NOMO-1 (cell line): Measurements from ENCODE around the gene CLINT1.

Experiments used
- DNase-seq, 2 experiments: peaks; one replicate each; lab custom pipeline; 2025; ENCODE audit not compliant: unreplicated experiment in 2 of 2; lab: John Stamatoyannopoulos, UW

CLINT1 gene

DNA sequence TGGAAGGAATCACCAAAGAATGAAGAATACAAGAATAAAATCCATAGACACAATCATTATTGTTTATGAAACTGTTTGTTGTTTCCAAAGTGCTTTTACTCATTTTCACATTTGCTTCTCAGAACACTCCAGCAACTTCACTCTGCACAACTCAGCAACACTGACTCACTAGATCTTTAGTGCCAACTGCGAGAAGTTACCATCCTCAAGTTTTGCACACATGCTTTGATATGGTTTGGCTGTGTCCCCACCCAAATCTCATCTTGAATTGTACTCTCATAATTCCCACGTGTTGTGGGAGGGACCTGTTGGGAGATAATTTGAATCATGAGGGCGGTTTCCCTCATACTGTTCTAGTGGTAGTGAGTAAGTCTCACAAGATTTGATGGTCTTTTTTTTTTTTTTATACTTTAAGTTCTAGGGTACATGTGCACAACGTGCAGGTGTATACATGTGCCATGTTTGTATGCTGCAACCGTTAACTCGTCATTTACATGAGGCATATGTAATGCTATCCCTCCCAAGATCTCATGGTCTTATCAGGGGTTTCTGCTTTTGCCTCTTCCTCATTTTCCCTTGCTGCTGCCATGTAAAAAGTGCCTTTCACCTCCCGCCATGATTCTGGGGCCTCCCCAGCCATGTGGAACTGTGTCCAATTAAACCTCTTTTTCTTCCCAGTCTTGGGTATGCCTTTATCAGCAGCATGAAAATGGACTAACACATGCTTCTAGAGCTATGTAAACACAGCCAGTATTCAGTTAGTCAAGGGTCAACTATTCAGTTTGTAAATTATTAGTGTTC lies 36.9 kb downstream of the CLINT1 start:
- DNase-seq = no peak

DNA sequence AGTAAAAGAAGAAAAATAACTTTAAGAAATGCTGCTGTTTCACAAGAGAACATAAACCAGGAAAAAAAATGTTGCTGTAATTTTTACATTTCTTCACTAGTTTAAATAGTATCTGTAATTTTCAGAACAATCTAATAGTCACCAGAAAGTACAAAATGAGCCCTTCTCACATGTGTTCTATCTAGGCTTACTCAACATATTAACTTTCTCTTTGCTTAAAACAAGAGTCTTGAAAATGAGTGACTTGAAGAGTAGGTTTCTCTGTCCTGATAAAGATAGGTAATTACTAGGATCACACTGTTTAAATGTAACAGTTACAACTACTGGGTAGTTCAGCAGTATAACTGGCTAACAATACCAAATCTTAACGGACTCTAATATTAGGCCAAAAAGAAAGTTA lies 37.5 kb downstream of the CLINT1 start:
- DNase-seq = no peak

DNA sequence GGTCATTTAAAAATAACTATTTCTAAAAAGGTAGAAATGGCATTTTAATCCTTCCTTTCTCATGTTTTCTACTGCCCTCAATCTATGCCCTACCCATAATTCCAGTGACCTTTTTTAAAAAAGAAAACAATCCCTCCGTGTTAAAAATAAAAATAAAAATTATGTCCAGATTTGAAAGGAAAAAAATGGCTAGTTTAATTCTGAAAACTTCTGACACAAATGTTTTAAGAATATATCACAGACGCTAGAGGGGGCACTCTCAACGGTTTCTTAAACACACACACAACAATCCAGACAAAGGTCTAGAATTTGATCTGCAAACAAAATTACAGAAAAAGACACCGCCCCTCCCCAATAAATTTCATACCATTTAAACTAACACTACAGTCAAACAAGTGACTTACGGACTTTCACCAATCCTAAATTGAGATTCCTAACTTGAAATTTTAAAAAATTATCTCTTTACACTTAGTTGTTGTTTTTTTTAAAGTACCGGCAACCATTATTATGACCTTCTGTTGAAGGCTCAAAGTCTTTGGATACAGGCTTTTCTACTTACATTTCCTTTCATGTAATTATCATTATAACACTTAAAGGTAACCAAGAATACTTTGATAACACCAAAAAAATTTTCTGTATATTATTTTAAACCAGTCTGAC lies 38.2 kb downstream of the CLINT1 start:
- peak in 1 of 2 experiments; percentile 15 for DNase-seq

DNA sequence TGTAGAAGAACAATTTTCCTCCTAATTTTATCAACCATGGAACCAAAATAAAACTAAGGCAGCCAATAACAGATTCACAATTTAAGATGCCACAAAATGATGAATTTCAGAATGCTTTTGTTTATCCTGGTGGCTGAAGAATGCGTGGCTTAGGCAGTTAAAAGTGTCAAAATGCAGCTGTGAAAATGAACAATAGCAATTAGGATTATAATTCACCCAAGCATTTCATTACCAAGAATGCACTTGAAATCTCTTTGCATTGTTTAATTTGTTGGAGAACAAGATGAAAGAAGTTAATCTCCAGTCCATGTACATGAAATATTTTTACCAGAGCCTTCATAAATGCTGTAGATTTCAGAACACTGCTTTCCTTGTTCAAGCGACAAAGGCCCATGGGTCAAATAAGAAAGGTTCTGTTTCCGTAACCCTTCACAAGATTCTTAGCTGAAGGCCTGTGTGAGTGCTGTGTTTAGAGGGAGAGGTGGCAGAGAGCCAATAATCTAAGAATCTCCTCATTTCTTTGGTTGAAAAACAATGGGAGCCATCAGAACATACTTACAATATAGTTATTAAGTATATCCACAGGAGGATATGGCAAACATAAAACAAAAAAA lies 39.3 kb downstream of the CLINT1 start:
- DNase-seq = no peak

DNA sequence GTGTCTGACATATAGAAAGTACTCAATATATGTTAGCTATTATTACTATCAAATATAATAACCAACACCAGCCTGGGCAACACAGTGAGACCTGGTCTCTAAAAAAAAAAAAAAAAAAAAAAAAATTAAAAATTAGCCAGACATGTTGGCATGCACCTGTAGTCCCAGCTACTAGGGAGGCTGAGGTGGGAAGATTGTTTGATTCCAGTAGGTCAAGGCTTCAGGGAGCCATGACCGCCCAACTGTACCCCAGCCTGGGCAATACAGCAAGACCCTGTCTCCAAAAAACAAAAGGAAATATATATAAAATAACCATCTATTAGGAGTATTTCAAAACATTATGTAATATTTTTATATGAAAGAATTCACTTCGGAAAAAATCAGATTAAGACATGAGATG lies 40.6 kb downstream of the CLINT1 start:
- no peak for DNase-seq

DNA sequence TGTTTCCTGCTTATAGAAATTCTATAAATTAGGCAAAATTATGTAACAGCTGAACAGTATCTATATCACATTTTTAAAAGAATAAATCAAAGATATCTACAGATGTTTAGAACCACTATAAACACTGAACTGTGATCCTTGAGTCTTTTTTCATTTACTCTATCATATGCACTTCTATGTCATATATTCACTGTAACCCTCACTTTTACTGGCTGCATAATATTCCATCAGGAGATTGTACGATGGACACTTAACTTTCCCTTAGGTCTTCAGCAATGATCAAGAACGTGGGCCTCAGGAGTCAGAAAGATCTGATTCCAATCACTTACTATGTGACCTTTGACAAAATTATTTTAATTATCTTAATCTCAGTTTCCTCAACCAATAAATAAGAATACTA lies 41.0 kb downstream of the CLINT1 start:
- no peak for DNase-seq

DNA sequence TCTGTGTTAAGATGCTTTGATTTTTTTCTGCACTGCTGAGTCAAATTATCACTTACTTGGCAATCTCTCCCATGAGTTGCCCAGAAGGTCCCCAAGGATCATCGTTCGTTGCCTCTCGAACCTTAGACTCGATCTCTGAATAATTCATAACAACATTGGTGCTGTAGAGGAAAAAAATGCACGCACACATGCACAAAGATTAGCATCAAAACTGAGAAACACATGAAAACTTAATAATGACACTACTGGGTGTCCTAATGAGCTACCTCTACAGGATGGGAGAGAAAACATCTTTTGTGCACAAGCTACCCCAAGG lies 41.6 kb downstream of the CLINT1 start:
- DNase-seq = no peak

DNA sequence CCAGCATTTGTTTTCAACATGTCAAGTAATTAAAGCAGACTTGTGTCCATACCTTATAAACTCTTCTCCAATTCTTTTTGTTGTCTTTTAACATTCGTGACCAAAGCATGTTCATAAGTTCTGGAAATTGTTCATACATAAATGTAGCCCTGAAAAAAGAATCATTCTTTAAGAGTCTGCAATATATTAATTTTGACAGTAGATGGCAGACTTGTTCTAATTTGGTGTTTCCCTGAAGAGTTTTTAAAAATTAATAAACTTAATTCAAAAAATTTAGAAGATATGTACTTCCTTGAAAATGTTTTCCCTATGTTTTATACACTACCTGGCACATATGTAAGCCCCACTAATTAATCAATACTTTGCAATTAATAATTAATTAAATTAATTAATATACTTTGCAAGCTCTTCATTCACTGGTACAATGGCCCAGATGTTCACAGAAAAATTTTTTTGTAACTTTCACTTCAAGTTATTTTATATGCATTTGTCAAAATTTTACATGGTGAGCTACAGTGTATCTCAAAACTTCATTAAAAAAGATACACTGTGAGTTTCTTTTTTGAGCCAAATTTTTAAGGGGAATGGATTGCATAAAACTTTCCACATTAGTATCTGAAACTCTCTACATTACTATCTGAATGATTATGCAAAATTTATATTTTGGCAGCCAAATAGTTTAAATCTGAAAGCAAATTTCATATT lies 42.1 kb downstream of the CLINT1 start:
- peak in 1 of 2 experiments; percentile 50 for DNase-seq

DNA sequence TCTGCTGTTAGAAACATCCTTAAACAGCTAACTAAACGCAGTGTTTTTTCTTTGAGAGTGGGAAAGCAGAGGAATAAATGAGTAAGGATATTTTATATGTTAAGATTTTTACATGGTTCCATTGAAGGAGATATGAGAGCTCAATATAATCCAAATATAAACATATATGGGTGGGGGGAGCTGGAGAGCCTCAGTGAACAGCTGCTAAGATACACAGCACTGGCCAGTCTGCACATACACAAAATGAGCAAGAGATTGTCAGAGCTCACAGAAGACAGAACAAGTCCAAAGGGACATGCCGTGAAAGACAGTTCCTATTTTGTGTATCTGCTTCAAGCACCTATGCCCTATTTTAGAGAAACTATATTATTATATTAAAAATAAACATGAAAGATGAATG lies 46.9 kb downstream of the CLINT1 start:
- no peak for DNase-seq

DNA sequence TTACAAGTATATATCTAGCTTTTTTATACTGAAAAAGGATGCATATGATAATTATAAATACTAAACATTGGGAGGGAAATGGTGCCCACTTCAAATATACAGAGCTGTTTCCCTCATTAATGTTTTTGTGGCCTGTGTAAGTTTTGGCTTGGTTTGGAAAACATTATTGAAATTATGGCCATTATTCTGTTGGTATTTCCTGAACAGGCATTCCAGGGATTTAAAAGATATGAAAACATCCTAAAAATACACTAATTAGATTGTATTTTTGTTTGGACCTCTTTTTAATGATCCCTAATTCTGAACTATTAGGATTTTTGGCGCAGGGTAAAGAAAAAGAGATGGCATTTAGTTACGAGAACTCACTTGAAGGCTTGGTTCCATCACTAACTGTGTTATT lies 50.9 kb downstream of the CLINT1 start:
- no peak for DNase-seq

DNA sequence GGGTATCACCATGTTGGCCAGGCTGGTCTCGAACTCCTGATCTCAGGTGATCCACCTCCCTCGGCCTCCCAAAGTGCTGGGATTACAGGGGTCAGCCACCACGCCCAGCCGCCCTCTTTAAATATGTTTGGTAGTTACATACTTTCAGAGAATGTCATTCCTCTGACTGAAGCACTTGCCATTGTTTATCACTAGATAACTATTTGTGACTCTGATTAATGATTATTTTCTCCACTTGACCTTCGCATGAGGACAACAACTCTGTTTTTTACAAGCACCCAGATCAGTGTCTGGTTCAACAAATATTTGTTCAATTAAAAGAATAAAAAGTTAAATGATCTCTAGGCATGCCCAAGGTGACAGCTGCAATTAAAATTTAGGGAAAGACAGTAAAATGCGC lies 56.2 kb downstream of the CLINT1 start:
- DNase-seq = no peak

DNA sequence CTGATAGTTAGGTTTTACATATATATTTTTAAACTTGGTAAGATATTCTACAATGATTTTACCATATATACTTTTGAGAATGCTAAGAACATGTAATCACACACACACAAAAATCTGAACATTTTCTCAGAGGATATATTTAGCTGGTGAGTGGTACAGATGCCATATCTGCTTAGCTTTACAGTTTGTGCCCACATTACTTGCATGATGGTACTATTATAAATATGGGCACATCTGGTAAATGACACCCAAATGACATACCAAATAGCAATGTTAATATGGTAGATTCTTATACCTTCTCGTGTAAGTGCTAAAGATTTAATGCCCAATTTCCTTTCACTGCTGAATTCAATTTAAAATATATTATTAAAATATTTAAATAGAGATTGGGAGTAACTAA lies 58.8 kb downstream of the CLINT1 start:
- no peak for DNase-seq

DNA sequence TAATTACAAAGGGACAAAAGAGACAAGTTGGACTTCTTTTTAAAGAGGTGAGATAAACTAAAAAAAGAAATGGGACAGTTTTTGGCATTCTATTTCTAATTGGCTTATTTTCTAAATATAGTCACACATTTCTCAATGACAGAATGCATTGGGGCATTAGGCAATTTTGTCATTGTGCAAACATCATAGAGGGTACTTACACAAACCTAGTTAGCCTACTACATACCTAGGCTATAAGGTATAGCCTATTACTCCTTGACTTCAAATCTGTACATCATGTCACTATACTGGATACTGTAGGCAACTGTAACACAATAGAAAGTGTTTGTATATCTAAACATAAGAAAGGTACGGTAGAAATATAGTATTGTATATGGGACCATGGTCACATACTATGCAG lies 59.4 kb downstream of the CLINT1 start:
- DNase-seq = peak; percentile 25 to 52

DNA sequence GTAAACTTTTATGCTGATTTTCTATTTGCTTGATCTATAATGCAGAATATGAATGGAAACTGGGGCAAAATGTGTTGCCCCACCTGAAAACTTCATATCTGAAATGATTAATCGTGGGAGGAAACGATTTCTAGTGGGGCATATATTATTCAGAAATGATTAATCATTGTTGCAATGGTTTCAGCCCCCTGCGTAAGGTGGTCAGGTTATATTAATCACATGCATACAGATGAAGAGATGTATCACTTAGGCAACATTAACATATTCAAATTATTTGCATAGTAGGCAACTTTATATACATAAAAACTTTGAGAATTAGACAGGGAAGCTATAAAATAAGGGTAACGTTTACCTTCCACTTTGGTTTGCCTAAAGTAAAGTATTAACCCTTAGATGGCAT lies 65.6 kb downstream of the CLINT1 start:
- no peak for DNase-seq

DNA sequence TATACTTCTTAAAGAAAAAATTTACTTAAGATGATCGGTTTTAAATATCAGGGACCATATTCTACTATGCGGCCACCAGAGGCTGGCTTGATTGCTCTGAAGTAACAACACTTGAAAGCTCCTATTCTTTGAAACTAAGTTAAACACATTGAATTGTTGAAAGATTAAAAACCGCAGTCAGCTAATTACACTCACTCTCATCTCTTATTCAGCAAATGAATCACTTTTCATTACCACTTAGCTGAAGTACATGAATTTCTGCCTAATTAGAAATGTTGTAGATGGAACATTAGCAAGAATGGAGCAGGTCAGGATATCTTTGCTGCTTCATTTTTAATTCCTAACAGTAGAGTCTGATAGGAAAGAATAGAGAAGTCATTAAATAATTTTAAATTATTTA lies 73.1 kb downstream of the CLINT1 start:
- DNase-seq = no peak

DNA sequence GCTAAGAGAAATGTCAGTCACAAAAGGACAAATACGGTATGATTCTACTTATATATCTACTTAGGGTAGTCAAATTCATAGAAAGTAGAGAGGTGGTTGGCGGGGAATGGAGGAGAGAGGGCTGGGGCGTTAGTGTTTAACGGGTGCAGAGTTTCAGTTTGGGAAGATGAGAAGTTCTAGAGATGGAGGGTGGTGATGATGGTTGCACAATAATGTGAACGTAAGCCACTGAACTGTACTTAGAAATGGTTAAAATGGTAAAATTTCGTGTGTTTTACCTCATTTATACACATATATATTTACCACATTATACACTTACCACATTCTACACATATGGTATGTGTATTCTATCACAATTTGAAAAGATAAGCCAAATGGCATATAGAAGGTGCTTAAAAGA lies 79.7 kb downstream of the CLINT1 start:
- no peak for DNase-seq

DNA sequence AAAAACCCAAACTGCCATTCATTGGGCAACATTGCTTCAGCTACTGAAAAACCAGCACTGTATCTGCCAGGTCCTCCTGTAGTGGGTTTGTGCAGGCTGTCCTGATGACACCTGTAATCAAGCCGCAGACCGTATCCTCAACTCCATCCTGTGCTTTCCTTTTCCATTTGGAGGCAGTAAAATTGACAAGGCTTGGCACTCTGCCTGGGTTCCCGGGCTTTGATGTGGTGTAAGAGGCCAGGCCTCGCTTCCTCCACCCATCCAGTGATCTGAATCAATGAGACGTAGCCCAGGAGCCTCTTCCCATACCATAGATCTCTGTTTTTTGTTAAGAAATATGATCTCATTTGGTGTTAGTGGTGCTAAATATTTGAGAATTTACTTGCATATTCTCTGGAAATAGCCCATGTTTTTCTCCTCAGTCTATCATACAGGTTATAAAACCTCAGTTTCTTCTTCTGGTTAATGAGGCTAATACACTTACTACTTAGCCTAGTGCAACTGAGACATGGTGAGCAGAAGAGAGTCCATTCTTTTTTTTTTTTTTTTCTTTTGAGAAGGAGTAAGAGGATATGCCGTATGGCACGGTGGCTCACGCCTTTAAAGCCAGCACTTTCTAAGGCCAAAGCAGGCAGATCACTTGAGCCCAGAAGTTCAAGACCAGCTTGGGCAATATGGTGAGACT lies 80.7 kb downstream of the CLINT1 start:
- DNase-seq = no peak

DNA sequence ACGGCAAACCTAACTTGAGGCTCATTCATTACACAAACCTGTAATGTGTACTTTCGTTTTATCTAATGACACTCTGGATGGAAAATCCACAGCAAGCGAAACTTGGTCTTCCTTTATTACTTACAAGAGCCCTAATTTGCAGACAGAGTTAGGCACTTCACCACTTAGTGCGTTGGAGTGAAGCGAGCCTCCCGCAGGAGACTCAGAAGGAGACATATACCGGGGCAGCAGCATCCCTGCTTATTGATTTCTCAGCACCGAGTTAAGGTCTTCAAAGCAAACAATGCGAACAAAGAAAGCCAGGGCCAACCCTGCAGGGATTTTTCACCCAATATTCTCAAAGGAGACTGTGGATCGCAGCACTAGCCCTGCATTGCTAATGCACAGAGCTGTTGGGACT lies 86.8 kb downstream of the CLINT1 start:
- no peak for DNase-seq

DNA sequence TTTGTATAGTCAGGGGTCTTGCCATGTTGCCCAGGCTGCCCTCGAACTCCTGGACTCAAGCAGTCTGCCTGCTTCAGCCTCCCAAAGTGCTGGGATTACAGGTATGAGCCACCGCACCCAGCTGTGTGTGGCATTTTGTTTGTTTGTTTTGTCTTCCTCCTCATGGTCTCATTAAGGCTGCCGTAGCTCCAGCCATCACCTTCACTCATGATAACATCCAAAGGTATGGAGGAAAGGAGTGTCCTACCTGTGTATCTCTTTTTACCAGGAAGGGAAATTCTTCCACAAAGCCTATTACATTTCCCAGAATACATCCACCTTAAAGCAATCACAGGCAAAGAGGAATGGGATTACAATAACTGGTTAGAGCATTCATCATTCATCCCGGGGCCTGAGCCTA lies 88.3 kb downstream of the CLINT1 start:
- DNase-seq = no peak

DNA sequence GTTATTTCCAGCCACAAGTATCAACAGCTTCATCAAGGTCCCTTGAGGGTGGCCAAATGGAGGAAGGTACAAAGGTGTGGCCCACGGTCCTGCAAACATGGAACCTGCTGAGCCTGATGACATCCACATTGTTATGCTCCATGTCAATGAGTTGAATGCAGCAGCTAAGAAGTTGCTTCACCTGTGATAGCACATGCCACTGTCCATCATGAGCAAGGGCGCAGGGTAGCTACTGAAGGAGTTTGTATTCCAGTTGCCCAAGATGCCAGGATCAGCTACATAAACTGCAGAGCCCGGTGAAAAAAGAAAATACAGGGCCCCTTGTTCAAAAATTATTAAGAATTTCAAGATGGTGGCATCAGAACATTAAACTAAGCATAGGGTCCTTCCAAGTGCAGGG lies 91.3 kb downstream of the CLINT1 start:
- no peak for DNase-seq

DNA sequence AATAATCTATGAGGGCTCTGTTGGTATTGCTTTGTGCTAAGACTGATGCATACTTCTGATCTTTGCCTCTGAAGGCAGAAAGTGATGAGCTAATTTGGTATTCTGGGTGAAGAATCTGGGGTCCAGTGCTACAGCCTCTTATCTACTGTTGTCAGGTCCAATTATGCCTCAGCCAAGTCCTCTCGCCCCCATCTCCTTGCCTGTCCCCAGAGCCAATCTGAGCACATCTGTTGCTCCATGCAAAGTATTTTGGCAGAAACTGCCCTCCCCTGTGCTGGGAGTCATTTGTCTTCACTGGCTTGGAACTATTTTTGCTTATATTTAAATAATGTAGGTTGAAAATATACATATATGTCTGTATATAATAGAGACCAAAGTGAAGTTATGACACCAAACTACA lies 92.0 kb downstream of the CLINT1 start:
- no peak for DNase-seq
